Measurements from ENCODE around the gene MPPED1.

MPPED1 gene

GRCh38 chr22:43449831-43450225 is 38.0 kb downstream of the MPPED1 start:
- no peak for DNase-seq

DNA sequence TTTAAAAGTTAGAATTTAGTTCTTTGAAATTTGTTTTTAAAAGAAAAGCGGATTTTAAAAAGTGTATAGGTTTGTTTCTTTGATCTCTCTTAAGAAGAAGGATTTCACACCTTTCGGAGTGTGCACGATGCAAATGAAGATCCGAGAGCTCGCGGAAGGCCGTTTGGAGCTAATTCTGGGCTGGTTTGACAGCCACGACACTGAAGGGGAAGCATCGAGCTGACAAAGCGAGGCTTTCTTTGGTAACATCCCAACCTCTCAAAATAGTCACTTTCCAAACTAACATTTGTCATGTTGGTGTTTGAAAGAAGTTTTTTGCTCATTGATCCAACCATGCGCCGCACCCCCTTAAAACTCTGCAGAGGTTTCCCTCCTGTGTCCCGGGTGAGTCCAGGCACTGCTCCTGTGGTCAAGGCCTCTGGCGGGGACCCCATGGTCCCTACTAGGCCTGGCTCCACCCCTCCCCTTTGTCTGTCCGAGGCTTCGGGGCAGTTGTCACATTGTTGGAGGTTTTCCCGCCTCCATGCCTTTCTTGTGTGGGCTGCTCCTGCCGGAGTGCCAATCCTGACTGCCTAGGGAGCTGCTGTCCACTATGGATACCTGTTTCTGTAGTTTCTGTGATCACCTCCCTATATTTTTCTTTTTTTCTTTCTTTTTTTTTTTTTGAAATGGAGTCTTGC is 39.7 kb downstream of the MPPED1 start:
- DNase-seq: no peak

- no peak for DNase-seq
These were observed 44.0 kb downstream of the MPPED1 start for GRCh38 chr22:43455846-43456245.

DNA sequence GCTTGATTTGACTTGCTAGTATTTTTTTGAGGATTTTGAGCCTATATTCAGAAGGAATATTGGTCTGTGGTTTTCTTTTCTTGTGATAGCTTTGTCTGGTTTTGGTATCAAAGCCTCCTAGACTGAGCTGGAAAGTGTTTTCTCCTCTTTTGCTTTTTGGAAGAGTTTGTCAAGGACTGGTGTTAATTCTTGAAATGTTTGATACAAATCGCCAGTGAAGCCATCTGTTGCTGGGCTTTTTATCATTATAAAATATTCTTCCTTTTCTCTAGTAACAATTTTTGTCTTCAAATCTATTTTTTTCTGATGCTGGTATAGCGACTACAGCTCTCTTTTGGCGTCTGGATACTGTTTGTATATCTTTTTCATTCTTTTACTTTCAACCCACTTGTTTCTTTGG is 45.2 kb downstream of the MPPED1 start:
- no peak for DNase-seq

DNA sequence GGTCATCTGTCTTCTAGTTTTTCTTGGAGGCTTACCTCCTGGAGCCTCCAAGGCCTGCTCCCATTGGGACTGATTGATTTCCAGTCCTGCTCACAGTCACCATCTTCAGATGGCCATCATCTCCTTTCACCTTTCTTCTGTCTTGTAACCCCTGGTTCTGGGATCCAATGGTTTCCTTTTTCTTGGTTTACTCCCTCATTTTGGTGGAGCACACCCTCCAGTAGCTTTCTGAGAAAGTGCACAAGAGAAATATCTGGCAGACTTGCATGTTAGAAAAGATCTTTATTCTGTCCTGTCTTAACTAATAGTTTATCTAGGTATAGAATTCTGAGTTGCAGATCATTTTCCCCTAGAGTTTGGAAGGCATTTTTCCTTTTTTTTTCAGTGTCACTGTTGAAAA is 50.9 kb downstream of the MPPED1 start:
- no peak for DNase-seq

- DNase-seq: no peak
These were observed 53.0 kb downstream of the MPPED1 start for GRCh38 chr22:43464809-43465208.

GRCh38 chr22:43465291-43466015 is 53.6 kb downstream of the MPPED1 start:
- DNase-seq: no peak

- DNase-seq: no peak
These were observed 54.9 kb downstream of the MPPED1 start for GRCh38 chr22:43466710-43467109.

GRCh38 chr22:43467216-43467940 is 55.6 kb downstream of the MPPED1 start:
- no peak for DNase-seq

- DNase-seq: no peak
These were observed 58.4 kb downstream of the MPPED1 start for GRCh38 chr22:43470253-43470652.

DNA sequence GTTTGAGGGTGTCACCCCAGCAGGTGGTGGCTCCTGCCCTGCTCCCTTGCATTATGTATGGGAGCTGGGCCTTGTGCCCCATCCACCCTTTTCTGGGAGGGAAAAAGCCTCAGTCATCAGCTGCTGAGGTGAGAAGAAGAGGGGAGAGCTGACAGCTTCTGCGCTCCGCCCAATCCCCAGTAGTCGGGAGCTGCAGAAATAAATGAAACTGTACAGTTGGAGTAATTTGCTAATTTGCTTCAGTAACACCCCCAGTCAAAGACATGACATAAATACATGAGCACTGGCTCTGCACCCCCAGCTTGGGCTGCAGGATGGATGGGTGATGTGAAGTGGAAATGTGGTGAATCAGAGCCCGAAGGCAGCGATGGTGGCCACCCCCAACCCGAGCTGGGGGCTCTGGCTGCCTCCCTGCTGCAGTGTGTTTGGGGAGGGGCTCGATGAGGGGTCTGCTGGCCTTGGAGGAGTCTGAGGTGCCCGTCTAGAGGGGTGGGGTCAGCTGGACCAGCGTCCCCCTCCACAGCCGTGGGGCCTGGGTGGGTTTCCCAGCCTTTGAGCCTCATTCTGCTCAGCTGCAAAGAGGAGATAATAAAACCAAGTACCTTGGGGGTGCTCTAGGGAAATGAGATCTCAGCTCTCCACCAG is 59.2 kb downstream of the MPPED1 start:
- no peak for DNase-seq

DNA sequence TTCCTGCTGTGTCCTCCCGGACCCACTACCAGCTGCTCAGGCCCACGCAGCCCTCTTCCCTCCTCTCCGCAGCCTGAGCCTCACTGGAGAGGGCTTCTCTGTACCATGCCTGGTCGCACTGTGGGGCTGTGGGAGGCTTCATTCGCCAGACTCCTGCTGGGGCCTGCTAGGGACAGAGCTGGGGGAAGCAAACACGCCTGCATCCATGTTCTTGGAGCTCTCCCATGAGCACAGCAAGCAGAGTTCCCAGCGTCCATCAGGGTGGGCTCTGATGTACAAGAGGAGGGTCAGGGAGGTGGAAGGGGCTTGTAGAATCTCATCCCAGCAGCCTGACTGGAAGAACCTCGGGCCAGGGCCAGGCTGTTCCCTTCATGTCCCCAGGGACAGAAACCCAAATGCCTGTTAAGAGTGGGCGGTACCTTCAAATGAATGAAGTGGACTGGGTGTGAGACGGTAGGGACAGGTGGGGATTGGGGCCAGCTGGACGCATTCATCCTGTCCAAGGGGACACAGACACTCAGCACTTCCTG is 59.9 kb downstream of the MPPED1 start:
- DNase-seq: no peak

- no peak for DNase-seq
These were observed 61.2 kb downstream of the MPPED1 start for GRCh38 chr22:43473031-43473430.

DNA sequence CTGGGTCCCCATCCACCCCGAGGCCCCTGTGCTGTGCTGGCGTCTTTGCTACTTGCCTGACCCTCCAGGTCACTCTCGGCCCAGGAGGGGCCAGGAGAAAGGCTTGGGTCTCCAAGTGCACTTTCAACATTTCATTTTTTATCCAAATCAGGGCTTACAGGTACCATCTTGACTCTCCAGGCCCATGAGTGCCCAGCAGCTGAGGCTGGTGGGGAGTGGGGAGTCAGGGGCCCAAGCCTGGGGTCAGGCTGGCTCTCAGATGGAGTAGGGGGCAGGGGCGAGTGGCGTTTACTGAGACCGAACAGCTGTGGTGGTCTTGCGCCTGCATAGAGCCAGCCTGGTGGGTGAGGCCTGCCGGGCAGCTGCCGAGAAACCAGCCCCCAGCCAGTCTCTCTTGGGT is 61.6 kb downstream of the MPPED1 start:
- no peak for DNase-seq

- DNase-seq: peak; percentile 52
These were observed 62.6 kb downstream of the MPPED1 start for GRCh38 chr22:43474161-43475101.

- no peak for DNase-seq
These were observed 63.8 kb downstream of the MPPED1 start for GRCh38 chr22:43475549-43476076.

DNA sequence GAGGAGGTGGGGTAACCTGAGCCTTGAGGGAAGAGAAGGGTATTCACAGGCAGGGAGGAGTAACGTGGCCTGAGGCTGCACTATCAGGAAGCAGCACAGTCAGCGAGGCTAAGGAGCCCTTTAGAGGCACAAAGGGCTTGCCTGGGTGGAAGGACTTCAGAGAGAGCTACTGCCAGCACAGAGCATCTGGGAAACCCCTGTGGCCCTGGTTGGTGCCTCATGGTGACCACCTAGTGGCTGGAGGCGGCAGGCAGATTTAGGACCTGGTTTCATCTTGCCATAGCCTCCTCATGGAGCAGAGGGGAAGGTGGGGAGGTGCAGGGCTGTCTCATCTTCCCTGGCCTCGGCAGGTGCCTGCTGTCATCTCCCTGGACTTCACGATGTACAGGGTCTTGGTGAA is 64.5 kb downstream of the MPPED1 start:
- no peak for DNase-seq

DNA sequence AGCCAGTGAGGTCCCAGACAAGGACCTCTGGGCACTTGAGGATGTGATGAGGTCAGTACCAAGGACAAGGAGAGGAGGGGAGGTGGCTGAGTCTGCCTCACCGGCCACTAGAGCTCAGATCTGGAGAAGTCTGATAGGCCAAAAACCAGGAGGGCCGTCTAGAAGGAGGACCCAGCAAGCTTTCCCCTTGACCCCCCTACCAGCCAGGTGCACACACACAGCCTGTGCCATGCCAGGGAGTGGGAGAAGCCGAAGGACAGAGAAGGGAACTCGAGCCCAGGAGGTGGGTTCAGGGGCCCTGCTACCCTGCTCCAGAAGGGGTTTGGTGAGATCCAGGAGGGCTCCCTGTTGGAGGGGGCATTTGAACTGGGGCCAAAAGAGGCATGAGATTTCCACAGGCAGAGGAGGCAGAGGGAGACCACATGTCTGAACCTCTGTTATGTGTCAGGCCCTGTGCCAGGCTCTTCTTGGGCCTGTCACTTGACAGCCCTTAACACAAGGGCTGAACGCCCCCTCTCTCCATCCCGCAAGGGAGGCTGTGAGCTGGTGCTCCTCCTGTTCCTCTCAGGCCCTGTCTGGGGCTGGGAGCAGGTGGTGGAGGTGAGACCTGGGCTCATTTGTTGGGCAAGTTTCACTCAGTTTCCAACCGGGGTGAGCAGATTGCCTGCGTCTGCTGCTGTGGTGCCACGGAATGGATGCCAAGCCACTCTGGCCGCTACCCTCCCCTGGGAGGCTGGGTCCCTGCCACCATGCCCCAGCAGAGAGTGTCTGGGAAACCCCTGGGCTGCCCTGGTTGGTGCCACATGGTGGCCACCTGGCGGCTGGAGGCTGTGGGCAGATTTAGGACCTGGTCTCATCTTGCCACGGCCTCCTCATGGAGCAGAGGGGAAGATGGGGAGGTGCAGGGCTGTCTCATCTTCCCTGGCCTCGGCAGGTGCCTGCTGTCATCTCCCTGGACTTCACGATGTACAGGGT is 65.2 kb downstream of the MPPED1 start:
- DNase-seq: no peak

- DNase-seq: no peak
These were observed 66.2 kb downstream of the MPPED1 start for GRCh38 chr22:43477966-43478365.

- no peak for DNase-seq
These were observed 66.9 kb downstream of the MPPED1 start for GRCh38 chr22:43478621-43479300.
